ENCODE results near the gene KRT10. TPM values are rescaled to one million over a fixed set of nuclear protein-coding genes. Genes with fewer than 3 reads are reported as not detected.

Gene KRT10
- total and polyA plus RNA-seq, 2 donors (not counting 1 experiment from before 2014, with no cell fraction given): 4.1 to 45.8 TPM

DNA sequence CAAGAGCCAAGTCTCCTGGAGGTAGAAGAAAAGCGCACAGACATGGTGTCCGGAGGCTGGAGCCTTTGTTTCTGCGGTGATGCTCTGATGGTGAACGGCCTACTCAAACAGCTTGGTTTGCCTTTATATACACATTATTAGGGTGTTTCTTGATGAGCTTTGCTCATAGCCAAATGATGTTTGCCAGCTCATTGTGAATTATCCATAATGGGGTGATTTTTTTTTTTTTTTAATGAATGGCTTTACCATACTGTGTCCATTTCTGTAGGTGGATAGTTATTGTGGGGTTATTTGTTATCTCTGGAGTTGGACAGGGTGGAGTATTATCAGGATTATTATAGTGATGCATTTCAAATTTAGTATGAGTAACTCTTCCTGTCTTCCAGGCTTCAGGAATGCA lies 40.0 kb downstream of the KRT10 start, which contains the start of gene KRT27:
TSS of gene KRT27 (minus strand) at position 101 of the 400 bp plus-strand sequence. CDS start at position 44, 57 bp downstream.
- Histone ChIP-seq H3K27ac (ENCODE audit: insufficient read depth, low read length) (no peak within 1 kb of the TSS), H4K20me1 (ENCODE audit: control insufficient read depth, extremely low read depth, insufficient read depth, low read length) (no peaks in the 10 kb centered on the region), H3K4me3 (replicated peaks in 1 of 4; ENCODE audit: control extremely low read depth in 1 of 4, insufficient read depth in 1 of 4, low read depth in 3 of 4, low read length in 4 of 4) (no peak within 1 kb of the TSS), H3K4me1 (ENCODE audit: control insufficient read depth, extremely low read depth, insufficient read depth, low read length) (no peaks in the 10 kb centered on the region), H3K36me3 (ENCODE audit: control insufficient read depth, insufficient read depth, low read length) (no peaks in the 10 kb centered on the region), H3K79me2 (ENCODE audit: control insufficient read depth, insufficient read depth, low read length) (no peaks in the 10 kb centered on the region), H3K9ac (ENCODE audit: insufficient read depth, low read length) (no peak within 1 kb of the TSS), H3K27me3 (ENCODE audit: control insufficient read depth, insufficient read depth, low read length) (peaks cover 10% of the 10 kb centered on the region), H3K4me2 (ENCODE audit: extremely low read depth, insufficient read depth, low read length) (no peak within 1 kb of the TSS), H2AFZ (ENCODE audit: low read length) (no peak within 1 kb of the TSS), H3K9me3 (ENCODE audit: control insufficient read depth, insufficient read depth, low read depth, low read length) (no peaks in the 10 kb centered on the region)
- no peak for TF ChIP-seq EZH2 (IDR thresholded peaks at IDR 0.05; ENCODE audit: low read length, missing control alignments)
- TF ChIP-seq, protein P1, sequence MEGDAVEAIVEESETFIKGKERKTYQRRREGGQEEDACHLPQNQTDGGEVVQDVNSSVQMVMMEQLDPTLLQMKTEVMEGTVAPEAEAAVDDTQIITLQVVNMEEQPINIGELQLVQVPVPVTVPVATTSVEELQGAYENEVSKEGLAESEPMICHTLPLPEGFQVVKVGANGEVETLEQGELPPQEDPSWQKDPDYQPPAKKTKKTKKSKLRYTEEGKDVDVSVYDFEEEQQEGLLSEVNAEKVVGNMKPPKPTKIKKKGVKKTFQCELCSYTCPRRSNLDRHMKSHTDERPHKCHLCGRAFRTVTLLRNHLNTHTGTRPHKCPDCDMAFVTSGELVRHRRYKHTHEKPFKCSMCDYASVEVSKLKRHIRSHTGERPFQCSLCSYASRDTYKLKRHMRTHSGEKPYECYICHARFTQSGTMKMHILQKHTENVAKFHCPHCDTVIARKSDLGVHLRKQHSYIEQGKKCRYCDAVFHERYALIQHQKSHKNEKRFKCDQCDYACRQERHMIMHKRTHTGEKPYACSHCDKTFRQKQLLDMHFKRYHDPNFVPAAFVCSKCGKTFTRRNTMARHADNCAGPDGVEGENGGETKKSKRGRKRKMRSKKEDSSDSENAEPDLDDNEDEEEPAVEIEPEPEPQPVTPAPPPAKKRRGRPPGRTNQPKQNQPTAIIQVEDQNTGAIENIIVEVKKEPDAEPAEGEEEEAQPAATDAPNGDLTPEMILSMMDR (conservative IDR thresholded peaks at IDR 0.05 in 1 of 2, IDR thresholded peaks at IDR 0.05 in 1 of 2; ENCODE audit: low read depth in 1 of 2, low read length in 2 of 2): no peak
- no peak for DNase-seq (ENCODE audit: low read depth in 2 of 2)

DNA sequence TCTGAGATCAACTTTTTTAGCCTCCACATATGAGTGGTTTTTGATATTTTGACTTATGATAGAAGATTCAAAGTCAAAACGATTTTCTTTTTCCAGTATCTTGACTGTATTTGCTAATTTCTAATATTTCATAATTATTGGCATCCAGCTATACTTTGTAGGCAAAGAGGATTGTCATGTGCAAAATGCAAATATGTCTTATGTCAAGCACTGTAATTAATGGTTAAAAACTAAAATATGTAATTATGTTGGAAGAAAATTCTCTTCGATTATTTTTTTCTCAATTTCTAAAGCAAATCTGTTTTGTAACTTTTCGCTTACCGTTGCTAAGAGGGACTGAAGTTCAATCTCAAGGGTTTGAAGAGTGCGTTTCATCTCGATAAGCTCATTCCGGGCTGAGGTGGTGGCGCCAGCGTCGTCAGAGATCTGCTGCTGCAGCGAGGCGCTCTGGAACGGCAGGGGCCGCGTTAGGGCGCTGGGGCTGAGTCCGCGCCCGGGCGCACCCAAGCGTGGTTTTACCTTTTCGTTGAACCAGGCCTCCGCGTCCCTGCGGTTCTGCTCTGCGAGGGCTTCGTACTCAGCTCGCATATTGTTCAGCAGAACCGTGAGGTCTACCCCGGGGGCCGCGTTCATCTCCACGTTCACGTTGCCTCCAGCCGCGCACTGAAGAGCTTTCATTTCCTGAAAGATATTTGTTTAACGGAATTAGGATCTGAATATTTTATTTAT lies 43.1 kb downstream of the KRT10 start:
- Histone ChIP-seq H3K4me1 (ENCODE audit: control insufficient read depth, extremely low read depth, insufficient read depth, low read length) (no peaks in the 10 kb centered on the region), H3K27me3 (ENCODE audit: control insufficient read depth, insufficient read depth, low read length) (peaks cover 20% of the 10 kb centered on the region), H3K9me3 (ENCODE audit: control insufficient read depth, insufficient read depth, low read depth, low read length) (no peaks in the 10 kb centered on the region), H2AFZ (ENCODE audit: low read length) (no peak overlapping the region), H3K27ac (ENCODE audit: insufficient read depth, low read length) (no peak overlapping the region), H3K4me3 (replicated peaks in 1 of 4; ENCODE audit: control extremely low read depth in 1 of 4, insufficient read depth in 1 of 4, low read depth in 3 of 4, low read length in 4 of 4) (peak overlapping the region in 1 of 4 experiments; percentile 30), H3K36me3 (ENCODE audit: control insufficient read depth, insufficient read depth, low read length) (no peaks in the 10 kb centered on the region), H4K20me1 (ENCODE audit: control insufficient read depth, extremely low read depth, insufficient read depth, low read length) (no peaks in the 10 kb centered on the region), H3K9ac (ENCODE audit: insufficient read depth, low read length) (no peak overlapping the region), H3K4me2 (ENCODE audit: extremely low read depth, insufficient read depth, low read length) (no peak overlapping the region), H3K79me2 (ENCODE audit: control insufficient read depth, insufficient read depth, low read length) (no peaks in the 10 kb centered on the region)
- peak in 1 of 2 donors; percentile 6 for DNase-seq (ENCODE audit: low read depth in 2 of 2)
- TF ChIP-seq EZH2 (IDR thresholded peaks at IDR 0.05; ENCODE audit: low read length, missing control alignments): no peak
- TF ChIP-seq, protein P1 (conservative IDR thresholded peaks at IDR 0.05 in 1 of 2, IDR thresholded peaks at IDR 0.05 in 1 of 2; ENCODE audit: low read depth in 1 of 2, low read length in 2 of 2): no peak

DNA sequence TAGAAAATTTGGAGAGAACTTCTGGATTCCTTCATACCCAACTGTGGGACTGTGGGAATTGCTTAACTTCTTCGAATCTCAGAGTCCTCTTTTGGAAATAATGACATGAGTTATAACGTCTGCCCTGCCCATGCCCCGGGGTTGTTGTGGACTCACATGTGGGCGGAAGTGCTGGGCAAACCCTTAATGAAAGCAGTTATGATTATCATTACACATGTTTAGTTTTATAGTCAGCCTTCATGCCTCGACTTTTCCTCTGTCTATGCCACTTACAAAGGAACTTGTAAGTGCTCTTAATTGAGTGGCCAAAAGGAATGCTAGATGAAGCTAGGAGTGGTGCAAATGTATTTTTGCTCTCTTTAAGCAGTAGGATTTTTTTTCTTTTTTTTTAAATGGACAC lies 44.0 kb downstream of the KRT10 start:
- peaks cover 20% of the 10 kb centered on the region for H3K27me3 ChIP-seq (ENCODE audit: control insufficient read depth, insufficient read depth, low read length)
- H3K9ac ChIP-seq (ENCODE audit: insufficient read depth, low read length): no peak overlapping the region
- no peaks in the 10 kb centered on the region for H3K9me3 ChIP-seq (ENCODE audit: control insufficient read depth, insufficient read depth, low read depth, low read length)
- no peak overlapping the region for H3K4me3 ChIP-seq (replicated peaks in 1 of 4; ENCODE audit: control extremely low read depth in 1 of 4, insufficient read depth in 1 of 4, low read depth in 3 of 4, low read length in 4 of 4)
- TF ChIP-seq, protein P1 (conservative IDR thresholded peaks at IDR 0.05 in 1 of 2, IDR thresholded peaks at IDR 0.05 in 1 of 2; ENCODE audit: low read depth in 1 of 2, low read length in 2 of 2): no peak
- no peak for TF ChIP-seq EZH2 (IDR thresholded peaks at IDR 0.05; ENCODE audit: low read length, missing control alignments)
- no peak overlapping the region for H2AFZ ChIP-seq (ENCODE audit: low read length)
- no peaks in the 10 kb centered on the region for H4K20me1 ChIP-seq (ENCODE audit: control insufficient read depth, extremely low read depth, insufficient read depth, low read length)
- DNase-seq (ENCODE audit: low read depth in 2 of 2): no peak
- H3K4me2 ChIP-seq (ENCODE audit: extremely low read depth, insufficient read depth, low read length): no peak overlapping the region
- no peak overlapping the region for H3K27ac ChIP-seq (ENCODE audit: insufficient read depth, low read length)
- H3K79me2 ChIP-seq (ENCODE audit: control insufficient read depth, insufficient read depth, low read length): no peaks in the 10 kb centered on the region
- no peaks in the 10 kb centered on the region for H3K36me3 ChIP-seq (ENCODE audit: control insufficient read depth, insufficient read depth, low read length)
- H3K4me1 ChIP-seq (ENCODE audit: control insufficient read depth, extremely low read depth, insufficient read depth, low read length): no peaks in the 10 kb centered on the region

Data from fibroblast of lung (primary cell).